Parathyroid adenoma (tissue), 2 donors: ENCODE results near the gene PDK3.

Experiments
- H2AFZ ChIP-seq: fragments of 300-600 bp; sonication (generic); one replicate; pipeline ENCODE4 v1.7.0; 2017; ENCODE audit warnings: antibody characterized with exemption, mild to moderate bottlenecking
- H3K27ac ChIP-seq: fragments of 300-600 bp; sonication (generic); one replicate; pipeline ENCODE4 v1.7.0; 2017
- H3K27me3 ChIP-seq: fragments of 300-600 bp; sonication (generic); one replicate; pipeline ENCODE4 v1.7.0; 2017; ENCODE audit warnings: low read length; ENCODE audit not compliant: control insufficient read depth, insufficient read depth
- H3K36me3 ChIP-seq: fragments of 300-600 bp; sonication (generic); one replicate; pipeline ENCODE4 v1.7.0; 2017; ENCODE audit warnings: low read length; ENCODE audit not compliant: control insufficient read depth, insufficient read depth
- H3K4me1 ChIP-seq: fragments of 300-600 bp; sonication (generic); one replicate; pipeline ENCODE4 v1.7.0; 2017; ENCODE audit warnings: control low read depth
- H3K4me2 ChIP-seq: fragments of 300-600 bp; sonication (generic); one replicate; pipeline ENCODE4 v1.7.0; 2017; ENCODE audit warnings: low read length
- H3K4me3 ChIP-seq: fragments of 300-600 bp; sonication (generic); one replicate; pipeline ENCODE4 v1.7.0; 2017; ENCODE audit warnings: low read depth, low read length
- H3K79me2 ChIP-seq: fragments of 300-600 bp; sonication (generic); one replicate; pipeline ENCODE4 v1.7.0; 2017; ENCODE audit warnings: control low read depth
- H3K9ac ChIP-seq: fragments of 300-600 bp; sonication (generic); one replicate; pipeline ENCODE4 v1.7.0; 2017; ENCODE audit warnings: mild to moderate bottlenecking
- H3K9me3 ChIP-seq: fragments of 300-600 bp; sonication (generic); one replicate; pipeline ENCODE4 v1.7.0; 2017; ENCODE audit warnings: low read length; ENCODE audit not compliant: control insufficient read depth
- TF ChIP-seq, protein P1 (sequence below): fragments of 300-600 bp; sonication (generic); IDR thresholded peaks from one replicate; pipeline ENCODE4 v1.7.0; 2017; ENCODE audit warnings: antibody characterized with exemption, mild to moderate bottlenecking
- donor health status: primary hyperparathyroidism.

The PDK3 gene

DNA sequence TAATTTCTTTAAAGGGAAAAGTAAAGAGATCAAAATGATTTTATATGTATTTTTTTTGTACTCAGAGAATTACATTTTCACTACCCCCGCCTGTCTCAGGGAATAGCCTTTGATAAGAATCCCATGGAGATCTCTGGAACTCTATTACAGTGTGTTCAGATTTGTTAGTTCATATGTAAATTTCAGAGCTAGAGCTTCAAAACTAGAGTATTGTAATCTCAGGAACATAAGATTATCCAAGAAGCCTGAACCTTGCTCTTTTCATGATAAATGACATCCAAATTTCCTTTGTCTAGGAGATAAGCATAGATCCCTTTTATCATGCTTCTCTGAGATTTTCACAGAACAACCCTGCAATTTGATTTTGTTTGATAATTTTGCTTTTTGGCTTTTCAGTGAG is 82.9 kb downstream of the PDK3 start:
- Histone ChIP-seq H3K36me3 (no peaks in the 10 kb centered on the region), H3K27ac (no peak overlapping the region), H3K4me3 (no peak overlapping the region), H3K79me2 (no peaks in the 10 kb centered on the region), H3K9ac (no peak overlapping the region), H3K4me2 (no peak overlapping the region), H3K4me1 (no peaks in the 10 kb centered on the region), H2AFZ (no peak overlapping the region), H3K9me3 (no peaks in the 10 kb centered on the region), H3K27me3 (no peaks in the 10 kb centered on the region)
- TF ChIP-seq, protein P1, sequence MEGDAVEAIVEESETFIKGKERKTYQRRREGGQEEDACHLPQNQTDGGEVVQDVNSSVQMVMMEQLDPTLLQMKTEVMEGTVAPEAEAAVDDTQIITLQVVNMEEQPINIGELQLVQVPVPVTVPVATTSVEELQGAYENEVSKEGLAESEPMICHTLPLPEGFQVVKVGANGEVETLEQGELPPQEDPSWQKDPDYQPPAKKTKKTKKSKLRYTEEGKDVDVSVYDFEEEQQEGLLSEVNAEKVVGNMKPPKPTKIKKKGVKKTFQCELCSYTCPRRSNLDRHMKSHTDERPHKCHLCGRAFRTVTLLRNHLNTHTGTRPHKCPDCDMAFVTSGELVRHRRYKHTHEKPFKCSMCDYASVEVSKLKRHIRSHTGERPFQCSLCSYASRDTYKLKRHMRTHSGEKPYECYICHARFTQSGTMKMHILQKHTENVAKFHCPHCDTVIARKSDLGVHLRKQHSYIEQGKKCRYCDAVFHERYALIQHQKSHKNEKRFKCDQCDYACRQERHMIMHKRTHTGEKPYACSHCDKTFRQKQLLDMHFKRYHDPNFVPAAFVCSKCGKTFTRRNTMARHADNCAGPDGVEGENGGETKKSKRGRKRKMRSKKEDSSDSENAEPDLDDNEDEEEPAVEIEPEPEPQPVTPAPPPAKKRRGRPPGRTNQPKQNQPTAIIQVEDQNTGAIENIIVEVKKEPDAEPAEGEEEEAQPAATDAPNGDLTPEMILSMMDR: no peak

DNA sequence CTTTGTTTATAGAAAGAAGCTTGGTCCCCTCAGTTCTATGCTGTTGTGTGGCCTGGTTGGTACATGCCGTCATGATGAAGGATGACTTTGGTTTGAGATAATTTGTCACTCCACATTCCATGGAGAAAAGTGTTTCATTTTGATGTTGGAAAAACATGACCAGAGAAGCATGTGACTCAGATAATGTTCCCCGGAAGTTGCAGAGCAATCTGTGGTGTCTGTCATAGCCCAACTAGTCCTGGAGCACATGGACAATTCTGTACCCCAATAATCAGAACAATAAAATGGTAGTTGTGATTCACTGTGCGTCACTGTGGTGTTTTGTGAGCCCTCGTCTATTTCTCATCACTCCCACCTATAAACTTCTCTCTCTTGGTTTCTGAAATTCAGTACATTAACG is 85.1 kb downstream of the PDK3 start:
- H3K9me3 ChIP-seq: no peaks in the 10 kb centered on the region
- H3K27ac ChIP-seq: no peak overlapping the region
- H2AFZ ChIP-seq: no peak overlapping the region
- no peaks in the 10 kb centered on the region for H3K36me3 ChIP-seq
- H3K27me3 ChIP-seq: no peaks in the 10 kb centered on the region
- H3K4me3 ChIP-seq: no peak overlapping the region
- H3K4me1 ChIP-seq: no peaks in the 10 kb centered on the region
- no peak overlapping the region for H3K9ac ChIP-seq
- H3K79me2 ChIP-seq: no peaks in the 10 kb centered on the region
- no peak overlapping the region for H3K4me2 ChIP-seq
- TF ChIP-seq, protein P1: no peak

DNA sequence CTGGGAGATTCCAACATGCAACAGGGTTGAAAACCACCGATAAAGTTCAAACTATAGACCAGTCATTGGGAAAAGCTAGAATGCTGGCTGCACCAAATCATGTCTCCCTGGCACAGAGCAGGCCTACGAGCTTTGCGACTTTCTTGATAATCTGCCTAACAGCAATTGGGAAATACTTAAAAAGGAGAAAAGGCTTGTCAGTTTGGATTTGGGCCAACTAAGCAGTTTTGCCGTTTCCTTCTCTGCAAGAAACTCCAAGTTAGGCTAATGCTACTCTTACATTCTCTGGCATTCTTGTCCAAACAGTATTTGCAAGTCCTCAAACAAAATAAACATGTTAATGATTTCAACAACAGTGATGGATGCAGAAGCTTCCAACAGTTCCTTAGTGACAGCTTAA is 87.9 kb downstream of the PDK3 start:
- Histone ChIP-seq H3K4me1 (no peaks in the 10 kb centered on the region), H3K4me2 (no peak overlapping the region), H3K79me2 (no peaks in the 10 kb centered on the region), H3K4me3 (no peak overlapping the region), H3K9ac (no peak overlapping the region), H3K27ac (no peak overlapping the region), H3K36me3 (no peaks in the 10 kb centered on the region), H2AFZ (no peak overlapping the region), H3K9me3 (no peaks in the 10 kb centered on the region), H3K27me3 (no peaks in the 10 kb centered on the region)
- TF ChIP-seq, protein P1: no peak

DNA sequence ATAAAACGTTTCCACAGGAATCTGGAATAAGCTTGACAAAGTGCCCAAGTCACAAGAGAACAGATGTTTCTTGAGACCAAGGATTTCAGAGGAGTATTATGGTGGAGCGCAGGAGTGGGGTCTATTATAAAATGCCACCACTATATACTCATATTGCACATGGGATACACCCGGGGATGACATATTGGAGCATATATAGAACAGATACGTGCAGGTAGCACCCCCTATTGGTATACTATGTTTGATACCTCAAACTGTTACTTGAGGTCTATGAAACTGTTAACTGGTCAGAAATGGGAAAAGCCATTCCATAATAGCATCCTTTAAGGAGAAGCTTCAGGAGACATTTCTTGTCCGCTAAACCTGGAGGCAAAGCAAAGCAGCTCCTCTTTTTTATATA is 96.0 kb downstream of the PDK3 start:
- Histone ChIP-seq H3K27ac (no peak overlapping the region), H3K79me2 (no peaks in the 10 kb centered on the region)
- TF ChIP-seq, protein P1: no peak

DNA sequence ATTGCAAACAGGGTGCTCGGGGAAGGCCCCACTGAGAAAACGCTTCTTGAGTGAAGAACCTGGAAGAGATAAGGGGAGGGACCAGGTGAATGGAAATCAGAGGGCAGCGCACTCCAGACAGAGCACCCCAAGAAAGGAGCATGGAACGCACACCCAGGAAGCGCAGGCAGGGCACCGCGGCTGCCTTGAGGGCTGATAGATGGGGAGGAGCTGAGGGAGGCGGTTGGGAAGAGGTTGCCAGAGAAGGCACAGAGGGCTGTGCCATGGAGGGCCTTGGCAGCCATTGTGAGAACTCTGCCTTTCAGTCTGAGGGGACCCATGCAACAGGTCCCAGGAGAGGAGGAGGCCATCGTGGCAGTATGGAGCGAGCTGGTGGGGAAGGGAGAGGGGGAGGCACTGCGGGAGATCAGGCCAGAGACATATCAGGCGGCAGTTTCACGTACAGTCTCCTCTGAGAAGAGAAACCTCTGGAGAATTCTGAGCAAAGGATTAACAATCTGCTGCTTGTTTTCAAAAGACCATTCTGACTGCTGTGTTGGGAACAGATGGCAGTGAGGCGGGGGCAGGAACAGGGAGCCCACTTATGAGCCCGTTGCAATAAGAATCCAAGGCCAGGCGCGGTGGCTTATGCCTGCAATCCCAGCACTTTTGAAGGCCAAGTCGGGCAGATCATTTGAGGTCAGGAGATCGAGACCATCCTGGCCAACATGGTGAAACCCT is 98.4 kb downstream of the PDK3 start:
- Histone ChIP-seq H3K27ac (no peak overlapping the region), H3K4me3 (no peak overlapping the region), H3K27me3 (no peaks in the 10 kb centered on the region), H3K36me3 (no peaks in the 10 kb centered on the region), H3K4me2 (no peak overlapping the region), H3K9me3 (no peaks in the 10 kb centered on the region), H2AFZ (no peak overlapping the region), H3K4me1 (no peaks in the 10 kb centered on the region), H3K79me2 (no peaks in the 10 kb centered on the region), H3K9ac (no peak overlapping the region)
- TF ChIP-seq, protein P1: no peak

More for the DNA sequence above, 96.0 kb downstream of the PDK3 start:
- no peak overlapping the region for H3K9ac ChIP-seq
- H3K4me2 ChIP-seq: no peak overlapping the region
- no peaks in the 10 kb centered on the region for H3K36me3 ChIP-seq
- H3K27me3 ChIP-seq: no peaks in the 10 kb centered on the region
- no peaks in the 10 kb centered on the region for H3K4me1 ChIP-seq
- no peak overlapping the region for H2AFZ ChIP-seq
- H3K4me3 ChIP-seq: no peak overlapping the region
- no peaks in the 10 kb centered on the region for H3K9me3 ChIP-seq
